ENCODE results near the gene ACBD4.

ACBD4 gene

DNA sequence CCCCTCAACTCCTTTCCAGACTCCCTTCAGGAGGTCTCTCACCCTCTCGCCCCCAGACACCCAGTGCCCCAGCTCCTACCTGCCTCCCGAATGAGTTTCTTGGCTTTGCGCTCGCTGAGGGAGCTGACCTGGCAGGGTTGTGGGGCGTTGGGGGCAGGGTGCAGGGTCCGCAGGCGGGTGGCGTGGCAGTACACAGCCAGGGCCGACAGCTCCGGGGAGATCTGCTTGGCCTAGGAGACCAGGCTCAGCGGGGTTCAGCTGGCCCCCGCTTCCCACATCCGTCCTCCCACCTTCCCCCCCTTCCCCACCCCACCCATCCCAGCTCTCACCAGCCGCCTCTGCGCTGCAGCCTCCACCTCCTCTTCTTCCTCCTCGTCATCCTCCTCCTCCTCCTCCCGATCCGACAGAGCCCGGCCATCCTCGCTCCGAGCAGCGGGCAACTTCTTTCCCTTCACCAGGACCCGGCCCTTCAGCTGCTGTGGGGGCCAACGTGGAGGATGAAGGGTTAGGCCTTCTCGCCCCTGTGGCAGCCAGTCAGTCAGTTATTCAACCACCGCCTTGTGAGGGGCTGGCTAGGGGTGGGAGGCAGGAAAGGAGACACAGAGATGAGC lies 20.4 kb upstream of the ACBD4 start:
- TF ChIP-seq CREB1 (IDR thresholded peaks at IDR 0.05; ENCODE audit: low read depth), result no peak
- TF ChIP-seq TEAD4 (IDR thresholded peaks at IDR 0.05), result no peak
- no peak for TF ChIP-seq RAD21 (IDR thresholded peaks at IDR 0.05; ENCODE audit: low read depth)
- TF ChIP-seq YY1 (IDR thresholded peaks at IDR 0.05; ENCODE audit: low read depth), result no peak
- no peak for TF ChIP-seq ZBTB7A (IDR thresholded peaks at IDR 0.05; ENCODE audit: low read depth)
- TF ChIP-seq, protein P1, sequence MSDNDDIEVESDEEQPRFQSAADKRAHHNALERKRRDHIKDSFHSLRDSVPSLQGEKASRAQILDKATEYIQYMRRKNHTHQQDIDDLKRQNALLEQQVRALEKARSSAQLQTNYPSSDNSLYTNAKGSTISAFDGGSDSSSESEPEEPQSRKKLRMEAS (IDR thresholded peaks at IDR 0.05), result no peak
- no peak for TF ChIP-seq EP300 (IDR thresholded peaks at IDR 0.05; ENCODE audit: borderline replicate concordance)
- no peak for TF ChIP-seq NFIC (IDR thresholded peaks at IDR 0.05)
- TF ChIP-seq TAF1 (IDR thresholded peaks at IDR 0.05; ENCODE audit: low read depth), result no peak
- TF ChIP-seq, protein P2, sequence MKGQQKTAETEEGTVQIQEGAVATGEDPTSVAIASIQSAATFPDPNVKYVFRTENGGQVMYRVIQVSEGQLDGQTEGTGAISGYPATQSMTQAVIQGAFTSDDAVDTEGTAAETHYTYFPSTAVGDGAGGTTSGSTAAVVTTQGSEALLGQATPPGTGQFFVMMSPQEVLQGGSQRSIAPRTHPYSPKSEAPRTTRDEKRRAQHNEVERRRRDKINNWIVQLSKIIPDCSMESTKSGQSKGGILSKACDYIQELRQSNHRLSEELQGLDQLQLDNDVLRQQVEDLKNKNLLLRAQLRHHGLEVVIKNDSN (IDR thresholded peaks at IDR 0.05), result no peak

DNA sequence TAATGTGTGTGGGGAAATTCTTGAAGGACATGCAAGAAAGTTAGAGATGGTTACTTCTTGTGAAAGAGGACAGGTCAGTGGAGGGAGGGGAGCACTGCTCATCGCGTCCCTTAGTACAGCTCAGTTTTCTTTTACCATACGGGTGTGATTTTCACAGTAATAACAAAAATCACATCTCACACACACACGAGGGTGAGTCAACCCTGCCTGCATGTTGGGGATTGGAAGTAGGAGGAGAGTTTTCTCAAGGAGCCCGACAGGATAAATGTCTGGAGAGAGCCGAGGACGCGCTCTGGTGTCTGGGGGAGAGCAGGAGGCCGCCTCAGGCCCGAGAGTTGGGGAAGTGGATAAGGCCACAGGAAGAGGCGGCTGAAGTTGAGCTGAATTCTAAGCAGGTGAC lies 19.6 kb upstream of the ACBD4 start:
- TF ChIP-seq YY1 (IDR thresholded peaks at IDR 0.05; ENCODE audit: low read depth) (no peak), ZBTB7A (IDR thresholded peaks at IDR 0.05; ENCODE audit: low read depth) (no peak), CEBPB (IDR thresholded peaks at IDR 0.05) (no peak), FOXM1 (IDR thresholded peaks at IDR 0.05; ENCODE audit: borderline replicate concordance, low read depth) (no peak), NFIC (IDR thresholded peaks at IDR 0.05) (no peak), TCF12 (IDR thresholded peaks at IDR 0.05; ENCODE audit: low read depth) (no peak), CREB1 (IDR thresholded peaks at IDR 0.05; ENCODE audit: low read depth) (no peak), RAD21 (IDR thresholded peaks at IDR 0.05; ENCODE audit: low read depth) (no peak), EP300 (IDR thresholded peaks at IDR 0.05; ENCODE audit: borderline replicate concordance) (no peak), TEAD4 (IDR thresholded peaks at IDR 0.05) (no peak), EGR1 (IDR thresholded peaks at IDR 0.05) (no peak), TAF1 (IDR thresholded peaks at IDR 0.05; ENCODE audit: low read depth) (no peak)
- TF ChIP-seq, protein P2 (IDR thresholded peaks at IDR 0.05), result no peak
- TF ChIP-seq, protein P1 (IDR thresholded peaks at IDR 0.05), result no peak
- TF ChIP-seq, protein P3, sequence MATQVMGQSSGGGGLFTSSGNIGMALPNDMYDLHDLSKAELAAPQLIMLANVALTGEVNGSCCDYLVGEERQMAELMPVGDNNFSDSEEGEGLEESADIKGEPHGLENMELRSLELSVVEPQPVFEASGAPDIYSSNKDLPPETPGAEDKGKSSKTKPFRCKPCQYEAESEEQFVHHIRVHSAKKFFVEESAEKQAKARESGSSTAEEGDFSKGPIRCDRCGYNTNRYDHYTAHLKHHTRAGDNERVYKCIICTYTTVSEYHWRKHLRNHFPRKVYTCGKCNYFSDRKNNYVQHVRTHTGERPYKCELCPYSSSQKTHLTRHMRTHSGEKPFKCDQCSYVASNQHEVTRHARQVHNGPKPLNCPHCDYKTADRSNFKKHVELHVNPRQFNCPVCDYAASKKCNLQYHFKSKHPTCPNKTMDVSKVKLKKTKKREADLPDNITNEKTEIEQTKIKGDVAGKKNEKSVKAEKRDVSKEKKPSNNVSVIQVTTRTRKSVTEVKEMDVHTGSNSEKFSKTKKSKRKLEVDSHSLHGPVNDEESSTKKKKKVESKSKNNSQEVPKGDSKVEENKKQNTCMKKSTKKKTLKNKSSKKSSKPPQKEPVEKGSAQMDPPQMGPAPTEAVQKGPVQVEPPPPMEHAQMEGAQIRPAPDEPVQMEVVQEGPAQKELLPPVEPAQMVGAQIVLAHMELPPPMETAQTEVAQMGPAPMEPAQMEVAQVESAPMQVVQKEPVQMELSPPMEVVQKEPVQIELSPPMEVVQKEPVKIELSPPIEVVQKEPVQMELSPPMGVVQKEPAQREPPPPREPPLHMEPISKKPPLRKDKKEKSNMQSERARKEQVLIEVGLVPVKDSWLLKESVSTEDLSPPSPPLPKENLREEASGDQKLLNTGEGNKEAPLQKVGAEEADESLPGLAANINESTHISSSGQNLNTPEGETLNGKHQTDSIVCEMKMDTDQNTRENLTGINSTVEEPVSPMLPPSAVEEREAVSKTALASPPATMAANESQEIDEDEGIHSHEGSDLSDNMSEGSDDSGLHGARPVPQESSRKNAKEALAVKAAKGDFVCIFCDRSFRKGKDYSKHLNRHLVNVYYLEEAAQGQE (IDR thresholded peaks at IDR 0.05; ENCODE audit: low read depth), result no peak

DNA sequence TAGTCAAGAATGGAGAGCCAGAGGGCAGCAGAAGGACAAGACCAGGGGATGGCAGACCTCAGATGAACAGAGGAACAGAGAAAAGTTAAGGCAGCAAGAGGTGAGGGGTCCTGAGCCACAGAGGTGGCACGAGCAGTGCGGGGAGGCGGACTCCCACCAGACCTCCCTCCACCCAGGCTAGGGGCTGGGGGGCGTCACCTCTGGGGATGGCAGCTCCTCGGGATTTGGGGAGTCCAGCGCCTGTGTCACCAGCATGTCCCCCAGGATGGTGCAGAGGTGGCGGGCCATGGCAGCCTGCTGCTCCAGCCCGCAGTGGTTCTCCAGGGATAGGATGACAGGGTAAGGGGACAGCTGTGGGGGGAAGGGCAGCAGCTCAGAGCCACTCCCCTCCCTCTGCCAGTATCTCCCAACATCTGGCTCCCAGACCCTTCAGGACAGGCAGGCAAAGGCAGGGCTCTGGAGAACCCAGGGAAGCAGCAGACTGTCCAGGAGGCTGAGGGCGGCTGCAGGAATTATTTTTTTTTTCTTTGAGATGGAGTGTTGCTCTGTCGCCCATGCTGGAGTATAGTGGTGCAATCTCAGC lies 19.0 kb upstream of the ACBD4 start:
- no peak for TF ChIP-seq ZBTB7A (IDR thresholded peaks at IDR 0.05; ENCODE audit: low read depth)
- TF ChIP-seq, protein P3 (IDR thresholded peaks at IDR 0.05; ENCODE audit: low read depth), result no peak
- no peak for TF ChIP-seq YY1 (IDR thresholded peaks at IDR 0.05; ENCODE audit: low read depth)
- TF ChIP-seq RAD21 (IDR thresholded peaks at IDR 0.05; ENCODE audit: low read depth), result no peak
- TF ChIP-seq FOXM1 (IDR thresholded peaks at IDR 0.05; ENCODE audit: borderline replicate concordance, low read depth), result no peak
- TF ChIP-seq NFIC (IDR thresholded peaks at IDR 0.05), result no peak
- no peak for TF ChIP-seq CEBPB (IDR thresholded peaks at IDR 0.05)
- TF ChIP-seq TEAD4 (IDR thresholded peaks at IDR 0.05), result no peak
- TF ChIP-seq, protein P2 (IDR thresholded peaks at IDR 0.05), result no peak
- no peak for TF ChIP-seq EP300 (IDR thresholded peaks at IDR 0.05; ENCODE audit: borderline replicate concordance)
- no peak for TF ChIP-seq CREB1 (IDR thresholded peaks at IDR 0.05; ENCODE audit: low read depth)
- no peak for TF ChIP-seq TCF12 (IDR thresholded peaks at IDR 0.05; ENCODE audit: low read depth)
- TF ChIP-seq TAF1 (IDR thresholded peaks at IDR 0.05; ENCODE audit: low read depth), result no peak

DNA sequence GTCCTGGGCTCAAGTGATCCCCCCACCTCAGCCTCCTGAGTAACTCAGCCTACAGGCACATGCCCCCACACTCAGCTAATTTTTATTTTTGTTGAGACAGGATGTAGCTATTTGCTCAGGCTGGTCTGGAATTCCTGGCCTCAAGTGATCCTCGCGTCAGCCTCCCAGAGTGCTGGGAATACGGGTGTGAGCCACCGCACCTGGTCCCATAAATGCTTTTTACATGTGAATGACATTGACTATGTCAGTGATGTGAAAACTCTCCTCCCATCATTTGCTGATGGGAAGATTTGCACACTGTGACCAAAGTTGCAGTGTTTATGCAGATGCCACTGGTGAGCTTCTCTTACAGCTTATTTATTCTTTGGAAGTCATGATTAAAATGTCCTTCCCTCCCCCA lies 18.2 kb upstream of the ACBD4 start:
- no peak for TF ChIP-seq TAF1 (IDR thresholded peaks at IDR 0.05; ENCODE audit: low read depth)
- TF ChIP-seq ZBTB7A (IDR thresholded peaks at IDR 0.05; ENCODE audit: low read depth), result no peak
- no peak for TF ChIP-seq NFIC (IDR thresholded peaks at IDR 0.05)
- no peak for TF ChIP-seq YY1 (IDR thresholded peaks at IDR 0.05; ENCODE audit: low read depth)
- TF ChIP-seq, protein P3 (IDR thresholded peaks at IDR 0.05; ENCODE audit: low read depth), result no peak
- TF ChIP-seq, protein P2 (IDR thresholded peaks at IDR 0.05), result no peak
- no peak for TF ChIP-seq FOXM1 (IDR thresholded peaks at IDR 0.05; ENCODE audit: borderline replicate concordance, low read depth)
- TF ChIP-seq RAD21 (IDR thresholded peaks at IDR 0.05; ENCODE audit: low read depth), result no peak
- TF ChIP-seq CREB1 (IDR thresholded peaks at IDR 0.05; ENCODE audit: low read depth), result no peak
- TF ChIP-seq, protein P1 (IDR thresholded peaks at IDR 0.05), result no peak
- TF ChIP-seq EGR1 (IDR thresholded peaks at IDR 0.05), result no peak
- TF ChIP-seq CEBPB (IDR thresholded peaks at IDR 0.05), result no peak
- TF ChIP-seq EP300 (IDR thresholded peaks at IDR 0.05; ENCODE audit: borderline replicate concordance), result no peak

Measured in Ishikawa (cell line).